Gastroesophageal sphincter (tissue), 4 donors: ENCODE data around the gene SLC25A41. TPM values are rescaled to one million over a fixed set of nuclear protein-coding genes. Genes with fewer than 3 reads are reported as not detected.
"Not testable (repeated sequence)": the region's sequence is repeated elsewhere in the genome, so short reads cannot be mapped to it uniquely, and the experiment has no call there.

Experiments
- ATAC-seq: fragments of 150-250 bp; one replicate; pipeline ENCODE4 v1.9.1; 2016; ENCODE audit warnings: mild to moderate bottlenecking, moderate library complexity
- H3K27ac ChIP-seq, 4 donors: fragments of 200-600 bp; sonication (generic) in 3 of 4; 1 replicate in 3 of 4; 2 replicates in 1 of 4; pipeline ENCODE4 v1.5.1; 2016 to 2019
- H3K27me3 ChIP-seq: fragments of 200-600 bp; sonication (generic); one replicate; pipeline ENCODE4 v1.5.1; 2019
- H3K36me3 ChIP-seq, 2 donors: fragments of 200-600 bp; sonication (generic); one replicate each; pipeline ENCODE4 v1.5.1; 2019; ENCODE audit warnings: control low read depth in 1 of 2
- H3K4me1 ChIP-seq, 3 donors: fragments of 200-600 bp; sonication (generic); 1 replicate in 2 of 3; 2 replicates in 1 of 3; pipeline ENCODE4 v1.5.1; 2016 to 2019; ENCODE audit warnings: control low read depth in 2 of 3
- H3K4me3 ChIP-seq, 2 donors: fragments of 200-600 bp; sonication (generic); one replicate each; pipeline ENCODE4 v1.5.1; 2019; ENCODE audit warnings: mild to moderate bottlenecking in 1 of 2, moderate library complexity in 1 of 2
- H3K9me3 ChIP-seq, 3 donors: fragments of 200-600 bp; sonication (generic); one replicate each; pipeline ENCODE4 v1.5.1; 2017 to 2019; ENCODE audit warnings: control low read depth in 2 of 3
- EP300 ChIP-seq: sonication (generic); formaldehyde crosslinking; IDR thresholded peaks from one replicate; pipeline ENCODE4 v1.6.1; 2017; ENCODE audit warnings: antibody characterized with exemption, mild to moderate bottlenecking
- POLR2A ChIP-seq, 2 donors: fragments of 450-650 bp; IDR thresholded peaks; one replicate each; pipeline ENCODE4 v1.6.1; 2017; ENCODE audit warnings: antibody characterized with exemption in 2 of 2, mild to moderate bottlenecking in 2 of 2, moderate library complexity in 1 of 2
- POLR2AphosphoS5 ChIP-seq: sonication (generic); formaldehyde crosslinking; IDR thresholded peaks from one replicate; pipeline ENCODE4 v1.6.1; 2017; ENCODE audit warnings: antibody characterized with exemption
- WGBS, 2 donors: methylation state at CpG; one replicate each; pipeline ENCODE4 v1.1.5; 2018; ENCODE audit warnings: low coverage in 1 of 2; 5-methylcytosine and 5-hydroxymethylcytosine counted together
- total RNA-seq, 4 donors: library from RNA; depleted of rRNA; stranded (reverse); fragments of >200 nt; gene quantifications; one replicate each; pipeline ENCODE4 v1.1.0, GENCODE V29; 2016
- TF ChIP-seq, protein P1 (sequence below), 4 experiments: fragments of 200-600 bp in 2 of 4; fragments of 450-650 bp in 2 of 4; sonication (generic) in 1 of 4; IDR thresholded peaks; one replicate each; pipeline ENCODE4 v1.5.1; 2017 to 2019; ENCODE audit warnings: antibody characterized with exemption in 4 of 4, mild to moderate bottlenecking in 2 of 4, moderate library complexity in 2 of 4

SLC25A41 gene
- total RNA-seq, 4 donors from 2014 or later, result 0.27 to 1.3 TPM; not detected in 2

- peaks cover 0 to 26% (median 0%) of the 10 kb centered on the region in 3 donors for H3K4me1 ChIP-seq
- H3K9me3 ChIP-seq, result no peaks in the 10 kb centered on the region
- no CpG with 5 or more reads among the region's 12 CpGs for WGBS, 2 donors
- no peak overlapping the region for H3K4me3 ChIP-seq
- TF ChIP-seq POLR2A (IDR thresholded peaks at IDR 0.05) (no peak), EP300 (no peak), POLR2AphosphoS5 (no peak)
- TF ChIP-seq, protein P1, sequence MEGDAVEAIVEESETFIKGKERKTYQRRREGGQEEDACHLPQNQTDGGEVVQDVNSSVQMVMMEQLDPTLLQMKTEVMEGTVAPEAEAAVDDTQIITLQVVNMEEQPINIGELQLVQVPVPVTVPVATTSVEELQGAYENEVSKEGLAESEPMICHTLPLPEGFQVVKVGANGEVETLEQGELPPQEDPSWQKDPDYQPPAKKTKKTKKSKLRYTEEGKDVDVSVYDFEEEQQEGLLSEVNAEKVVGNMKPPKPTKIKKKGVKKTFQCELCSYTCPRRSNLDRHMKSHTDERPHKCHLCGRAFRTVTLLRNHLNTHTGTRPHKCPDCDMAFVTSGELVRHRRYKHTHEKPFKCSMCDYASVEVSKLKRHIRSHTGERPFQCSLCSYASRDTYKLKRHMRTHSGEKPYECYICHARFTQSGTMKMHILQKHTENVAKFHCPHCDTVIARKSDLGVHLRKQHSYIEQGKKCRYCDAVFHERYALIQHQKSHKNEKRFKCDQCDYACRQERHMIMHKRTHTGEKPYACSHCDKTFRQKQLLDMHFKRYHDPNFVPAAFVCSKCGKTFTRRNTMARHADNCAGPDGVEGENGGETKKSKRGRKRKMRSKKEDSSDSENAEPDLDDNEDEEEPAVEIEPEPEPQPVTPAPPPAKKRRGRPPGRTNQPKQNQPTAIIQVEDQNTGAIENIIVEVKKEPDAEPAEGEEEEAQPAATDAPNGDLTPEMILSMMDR (IDR thresholded peaks at IDR 0.05), result no peak
- H3K27me3 ChIP-seq, result no peaks in the 10 kb centered on the region
- peaks cover 0 to 38% of the 10 kb centered on the region in 2 donors for H3K36me3 ChIP-seq
- no peak for ATAC-seq
- H3K27ac ChIP-seq, result peak overlapping the region in 2 of 4 donors; percentile 51 to 61
Observed at GRCh38 chr19:6412061-6412446, 21.5 kb downstream of the SLC25A41 start.

GRCh38 chr19:6409346-6409745, 24.2 kb downstream of the SLC25A41 start:
- peaks cover 0 to 25% (median 0%) of the 10 kb centered on the region in 3 donors for H3K4me1 ChIP-seq
- 92 to 94% methylated on average over 4 to 6 of the region's 6 CpGs for WGBS, 2 donors
- no peak for ATAC-seq
- TF ChIP-seq POLR2AphosphoS5 (no peak), EP300 (no peak), POLR2A (IDR thresholded peaks at IDR 0.05) (no peak)
- TF ChIP-seq, protein P1 (IDR thresholded peaks at IDR 0.05), result no peak
- H3K9me3 ChIP-seq, result no peaks in the 10 kb centered on the region
- H3K27me3 ChIP-seq, result no peaks in the 10 kb centered on the region
- H3K27ac ChIP-seq, result no peak overlapping the region
- peaks cover 0 to 11% of the 10 kb centered on the region in 2 donors for H3K36me3 ChIP-seq
- H3K4me3 ChIP-seq, result no peak overlapping the region

- Histone ChIP-seq H3K36me3 (no peaks in the 10 kb centered on the region), H3K4me3 (no peak overlapping the region), H3K9me3 (no peaks in the 10 kb centered on the region), H3K4me1 (peaks cover 0 to 8% (median 0%) of the 10 kb centered on the region in 3 donors), H3K27me3 (no peaks in the 10 kb centered on the region), H3K27ac (no peak overlapping the region)
- 73 to 79% methylated on average over 5 of the region's 5 CpGs for WGBS, 2 donors
- TF ChIP-seq, protein P1 (IDR thresholded peaks at IDR 0.05), result no peak
- TF ChIP-seq POLR2A (IDR thresholded peaks at IDR 0.05) (no peak), EP300 (no peak), POLR2AphosphoS5 (no peak)
- no peak for ATAC-seq
Observed at GRCh38 chr19:6406401-6406800, 27.2 kb downstream of the SLC25A41 start.

GRCh38 chr19:6402837-6403608, 30.5 kb downstream of the SLC25A41 start:
- Histone ChIP-seq H3K4me1 (peaks cover 0 to 8% (median 0%) of the 10 kb centered on the region in 3 donors), H3K36me3 (no peaks in the 10 kb centered on the region), H3K27ac (no peak overlapping the region), H3K27me3 (no peaks in the 10 kb centered on the region), H3K9me3 (no peaks in the 10 kb centered on the region), H3K4me3 (no peak overlapping the region)
- 48 to 50% methylated on average over 5 to 17 of the region's 22 CpGs for WGBS, 2 donors
- no peak for ATAC-seq
- no peak for TF ChIP-seq POLR2A (IDR thresholded peaks at IDR 0.05)
- TF ChIP-seq EP300, result no peak
- no peak for TF ChIP-seq POLR2AphosphoS5
- TF ChIP-seq, protein P1 (IDR thresholded peaks at IDR 0.05), result no peak

DNA sequence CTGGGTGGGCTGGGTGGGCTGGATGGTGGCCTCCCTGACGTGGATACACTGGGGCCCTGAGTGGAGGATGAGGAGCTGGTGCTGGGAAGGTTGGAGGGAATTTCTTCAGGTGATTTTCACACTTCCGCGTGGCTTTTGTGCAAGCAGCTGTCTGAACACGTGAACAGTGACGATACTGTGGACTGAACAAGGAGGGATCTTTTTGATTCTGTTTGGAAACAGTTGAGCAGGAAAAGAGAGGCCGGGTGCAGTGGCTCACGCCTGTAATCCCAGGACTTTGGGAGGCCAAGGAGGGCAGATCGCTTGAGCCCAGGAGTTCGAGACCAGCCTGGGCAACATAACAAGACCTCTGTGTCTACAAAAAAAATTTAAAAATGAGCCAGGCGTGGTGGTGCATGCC, 31.5 kb downstream of the SLC25A41 start:
- no peak for ATAC-seq
- Histone ChIP-seq H3K27ac (no peak overlapping the region), H3K36me3 (no peaks in the 10 kb centered on the region), H3K27me3 (no peaks in the 10 kb centered on the region), H3K9me3 (no peaks in the 10 kb centered on the region), H3K4me1 (peaks cover 0 to 8% (median 0%) of the 10 kb centered on the region in 3 donors), H3K4me3 (no peak overlapping the region)
- WGBS, 2 donors, result 81 to 86% methylated on average over 6 to 8 of the region's 10 CpGs
- TF ChIP-seq POLR2A (IDR thresholded peaks at IDR 0.05), result no peak

DNA sequence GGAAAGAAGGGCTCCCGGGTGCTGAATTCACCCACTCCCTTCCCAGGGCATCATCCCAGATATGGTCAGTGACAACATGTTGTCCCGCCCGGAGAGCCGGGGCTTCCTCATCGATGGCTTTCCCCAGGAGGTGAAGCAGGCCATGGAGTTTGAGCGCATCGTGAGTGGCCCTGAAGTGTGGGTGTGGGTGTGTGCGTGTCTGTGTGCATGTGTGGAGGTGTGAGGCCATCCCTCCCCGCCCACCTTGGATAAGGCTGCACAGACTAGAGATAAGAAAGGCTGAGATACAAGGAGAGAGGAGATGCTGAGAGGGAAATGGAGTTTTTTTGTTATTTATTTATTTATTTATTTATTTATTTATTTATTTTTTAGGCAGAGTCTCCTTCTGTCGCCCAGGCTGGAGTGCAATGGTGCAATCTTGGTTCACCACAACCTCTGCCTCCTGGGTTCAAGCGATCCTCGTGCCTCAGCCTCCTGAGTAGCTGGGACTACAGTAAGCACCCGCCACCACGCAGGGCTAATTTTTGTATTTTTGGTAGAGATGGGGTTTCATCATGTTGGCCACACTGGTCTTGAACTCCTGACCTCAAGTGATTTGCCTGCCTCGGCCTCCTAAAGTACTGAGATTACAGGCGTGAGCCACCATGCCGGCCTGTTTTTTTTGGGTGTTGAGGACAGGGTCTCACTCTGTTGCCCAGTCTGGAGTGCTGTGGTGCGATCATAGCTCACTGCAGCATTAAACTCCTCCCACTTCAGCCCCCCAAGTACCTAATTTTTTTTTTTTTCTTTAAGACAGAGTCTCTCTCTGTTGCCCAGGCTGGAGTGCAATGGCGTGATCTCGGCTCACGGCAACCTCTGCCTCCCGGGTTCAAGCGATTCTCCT, 33.3 kb downstream of the SLC25A41 start:
- not testable (repeated sequence) for H3K27me3 ChIP-seq, H3K36me3 ChIP-seq, H3K27ac ChIP-seq, ATAC-seq, H3K9me3 ChIP-seq, H3K4me3 ChIP-seq, H3K4me1 ChIP-seq
- 90% methylated on average over 4 to 7 of the region's 23 CpGs for WGBS, 2 donors
